Thyroid gland (tissue), 4 donors: ENCODE results near the gene PAFAH1B1.

Experiments used
- POLR2A ChIP-seq, 2 donors: fragments of 450-650 bp; IDR thresholded peaks; one replicate each; pipeline ENCODE4 v1.6.1; 2017; ENCODE audit warnings: antibody characterized with exemption in 2 of 2, mild to moderate bottlenecking in 2 of 2, moderate library complexity in 1 of 2
- TF ChIP-seq, protein P1 (sequence below), 6 experiments: fragments of 200-600 bp in 3 of 6; fragments of 450-650 bp in 3 of 6; sonication (generic) in 3 of 6; IDR thresholded peaks; one replicate each; pipeline ENCODE4 v1.5.1; 2016 to 2019; ENCODE audit warnings: antibody characterized with exemption in 6 of 6, mild to moderate bottlenecking in 2 of 6, inconsistent platforms in 1 of 6, moderate library complexity in 1 of 6

DNA sequence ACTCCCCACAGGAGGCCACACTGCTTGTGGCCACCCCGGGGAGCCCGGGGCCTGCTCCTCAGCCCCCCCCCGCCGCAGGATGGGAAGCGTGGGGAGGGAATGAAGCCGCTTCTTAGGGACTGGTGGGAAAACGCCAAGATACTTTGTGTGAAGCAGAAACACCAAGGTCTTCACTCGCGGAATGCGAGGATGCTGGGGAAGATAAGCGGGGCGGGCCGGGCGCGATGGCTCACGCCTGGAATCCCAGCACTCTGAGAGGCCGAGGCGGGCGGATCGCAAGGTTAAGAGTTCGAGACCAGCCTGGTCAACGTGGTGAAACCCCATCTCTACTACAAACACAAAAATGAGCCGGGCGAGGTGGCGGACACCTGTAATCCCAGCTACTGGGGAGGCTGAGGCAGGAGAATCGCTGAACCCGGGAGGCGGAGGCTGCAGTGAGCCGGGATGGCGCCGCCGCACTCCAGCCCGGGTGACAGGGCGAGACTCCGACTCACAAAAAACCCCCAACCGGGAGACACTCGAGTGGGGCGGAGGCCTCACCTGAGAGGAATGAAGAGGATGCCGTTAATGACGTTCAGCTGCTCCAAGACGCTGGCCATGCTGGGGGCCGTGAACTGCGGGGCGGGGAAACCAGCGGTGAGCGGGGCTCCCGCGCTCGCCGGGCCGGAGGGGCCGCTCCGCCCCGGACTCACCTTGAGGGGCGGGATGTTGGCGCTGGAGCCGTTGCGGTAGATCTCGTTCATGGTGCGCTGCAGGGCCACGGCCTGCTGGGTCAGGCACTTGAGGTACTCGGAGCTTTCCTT lies 97.8 kb downstream of the PAFAH1B1 start:
- TF ChIP-seq, protein P1, sequence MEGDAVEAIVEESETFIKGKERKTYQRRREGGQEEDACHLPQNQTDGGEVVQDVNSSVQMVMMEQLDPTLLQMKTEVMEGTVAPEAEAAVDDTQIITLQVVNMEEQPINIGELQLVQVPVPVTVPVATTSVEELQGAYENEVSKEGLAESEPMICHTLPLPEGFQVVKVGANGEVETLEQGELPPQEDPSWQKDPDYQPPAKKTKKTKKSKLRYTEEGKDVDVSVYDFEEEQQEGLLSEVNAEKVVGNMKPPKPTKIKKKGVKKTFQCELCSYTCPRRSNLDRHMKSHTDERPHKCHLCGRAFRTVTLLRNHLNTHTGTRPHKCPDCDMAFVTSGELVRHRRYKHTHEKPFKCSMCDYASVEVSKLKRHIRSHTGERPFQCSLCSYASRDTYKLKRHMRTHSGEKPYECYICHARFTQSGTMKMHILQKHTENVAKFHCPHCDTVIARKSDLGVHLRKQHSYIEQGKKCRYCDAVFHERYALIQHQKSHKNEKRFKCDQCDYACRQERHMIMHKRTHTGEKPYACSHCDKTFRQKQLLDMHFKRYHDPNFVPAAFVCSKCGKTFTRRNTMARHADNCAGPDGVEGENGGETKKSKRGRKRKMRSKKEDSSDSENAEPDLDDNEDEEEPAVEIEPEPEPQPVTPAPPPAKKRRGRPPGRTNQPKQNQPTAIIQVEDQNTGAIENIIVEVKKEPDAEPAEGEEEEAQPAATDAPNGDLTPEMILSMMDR (IDR thresholded peaks at IDR 0.05): no peak
- TF ChIP-seq POLR2A (IDR thresholded peaks at IDR 0.05): no peak
